ENCODE results near the gene SFTA2.

The SFTA2 gene

GRCh38 chr6:30885999-30886896 is 45.7 kb downstream of the SFTA2 start:
- H3K9me3 ChIP-seq (ENCODE audit: control insufficient read depth, insufficient read depth, low read depth, low read length): no peaks in the 10 kb centered on the region
- H3K4me3 ChIP-seq (ENCODE audit: low read depth, low read length): peak overlapping the region; percentile 47
- peaks cover 0 to 27% of the 10 kb centered on the region in 2 experiments; a peak in 1 of 3 replicates for H3K36me3 ChIP-seq (ENCODE audit: control insufficient read depth in 2 of 2, insufficient read depth in 1 of 2, low read length in 2 of 2)
- POLR2A ChIA-PET: interaction anchor here (0.6 to 2.9 kb wide), 6 partner anchors 10 to 155 kb away, joined by 3 to 24 read pairs (median 4); partner anchors contain the start of genes FLOT1, GTF2H4 and VARS2
- CTCF ChIA-PET: interaction anchor here (0.5 to 14.8 kb wide), 11 partner anchors 9 to 345 kb away, joined by 3 to 332 read pairs (median 3); partner anchors contain the start of gene VARS2
- H3K27ac ChIP-seq (ENCODE audit: extremely low read depth, low read depth, low read length): peak overlapping the region; percentile 69
- peaks cover 35% of the 10 kb centered on the region for H3K4me1 ChIP-seq (ENCODE audit: control insufficient read depth, insufficient read depth, low read length)
- TF ChIP-seq ZNF660 (tag by site-specific recombination; IDR thresholded peaks at IDR 0.05) (peak; percentile 73; the same call in 1 of the 2 replicates), KLF17 (tag by site-specific recombination; IDR thresholded peaks at IDR 0.05) (peak; percentile 63; the same call in 1 of the 2 replicates), EGR2 (tag by site-specific recombination; IDR thresholded peaks at IDR 0.05; ENCODE audit: low read depth) (peak; percentile 70), GLIS1 (tag by site-specific recombination; IDR thresholded peaks at IDR 0.05) (peak; percentile 74), ZEB2 (tag by site-specific recombination; IDR thresholded peaks at IDR 0.05) (0 out of 2 replicates have a peak, but pooled peaks have one; percentile 61), ZNF350 (tag by site-specific recombination; IDR thresholded peaks at IDR 0.05) (no peak), ZIC2 (tag by site-specific recombination; IDR thresholded peaks at IDR 0.05) (peak; percentile 70), ZNF549 (tag by site-specific recombination; IDR thresholded peaks at IDR 0.05) (no peak), ZNF76 (tag by site-specific recombination; IDR thresholded peaks at IDR 0.05; ENCODE audit: borderline replicate concordance, low read depth) (peak; percentile 59; the same call in 1 of the 2 replicates), ZBTB10 (tag by site-specific recombination; IDR thresholded peaks at IDR 0.05) (0 out of 2 replicates have a peak, but pooled peaks have one; percentile 68), ZNF600 (tag by site-specific recombination; IDR thresholded peaks at IDR 0.05) (peak; percentile 7; the same call in 1 of the 2 replicates), ZXDB (tag by site-specific recombination; IDR thresholded peaks at IDR 0.05) (0 out of 2 replicates have a peak, but pooled peaks have one; percentile 15), ZNF423 (tag by site-specific recombination; IDR thresholded peaks at IDR 0.05) (peak; percentile 75), ZNF548 (tag by site-specific recombination; IDR thresholded peaks at IDR 0.05) (no peak), WT1 (tag by site-specific recombination; IDR thresholded peaks at IDR 0.05) (peak; percentile 78), ZBTB20 (tag by site-specific recombination; IDR thresholded peaks at IDR 0.05) (peak; percentile 81), ZBTB6 (tag by site-specific recombination; IDR thresholded peaks at IDR 0.05) (peak; percentile 89), ZBTB17 (tag by site-specific recombination; IDR thresholded peaks at IDR 0.05) (peak; percentile 91), ZNF121 (tag by site-specific recombination; IDR thresholded peaks at IDR 0.05) (no peak), ZFHX2 (tag by site-specific recombination; conservative IDR thresholded peaks at IDR 0.05) (peak; percentile 85), PRDM10 (tag by site-specific recombination; IDR thresholded peaks at IDR 0.05) (0 out of 2 replicates have a peak, but pooled peaks have one; percentile 25), REST (tag by site-specific recombination; IDR thresholded peaks at IDR 0.05) (peak; percentile 67), ZSCAN30 (tag by site-specific recombination; IDR thresholded peaks at IDR 0.05) (0 out of 2 replicates have a peak, but pooled peaks have one; percentile 41), GLIS2 (tag by site-specific recombination; IDR thresholded peaks at IDR 0.05) (peak; percentile 76)

Measured in HEK293 (cell line).